Right kidney (tissue), 1 donor: Measurements from ENCODE around the gene GZMB.
"Not testable (repeated sequence)": the region's sequence is repeated elsewhere in the genome, so short reads cannot be mapped to it uniquely, and the experiment has no call there.

Source experiments
- DNase-seq: peaks from one replicate; pipeline ENCODE4 v3.0.0-alpha.2; 2016

Gene GZMB

DNA sequence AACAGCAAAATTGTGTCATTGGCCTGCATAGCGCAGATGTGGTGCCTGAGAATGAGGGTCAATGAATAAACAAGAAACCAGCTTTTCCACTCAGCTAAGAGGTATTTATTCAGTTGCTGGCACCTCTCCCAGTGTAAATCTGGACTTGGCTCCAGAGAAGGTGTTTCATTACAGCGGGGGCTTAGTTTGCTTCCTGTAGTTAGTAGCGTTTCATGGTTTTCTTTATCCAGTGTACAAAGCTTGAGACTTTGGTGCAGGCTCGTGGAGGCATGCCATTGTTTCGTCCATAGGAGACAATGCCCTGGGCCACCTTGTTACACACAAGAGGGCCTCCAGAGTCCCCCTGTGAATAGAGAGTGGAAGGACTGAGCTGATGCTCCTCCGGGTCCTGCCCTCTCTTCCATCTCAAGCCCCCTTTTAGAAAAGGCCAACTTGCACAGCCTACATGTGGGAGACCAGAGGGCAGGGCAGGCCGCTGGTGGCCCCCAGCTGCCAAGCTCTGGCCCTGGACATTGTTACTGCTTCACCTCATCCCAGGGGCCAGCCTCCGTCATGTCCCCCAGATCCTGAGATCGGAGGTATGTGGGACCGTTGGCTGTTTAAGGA, 3.0 kb downstream of the GZMB start:
- DNase-seq: no peak

DNA sequence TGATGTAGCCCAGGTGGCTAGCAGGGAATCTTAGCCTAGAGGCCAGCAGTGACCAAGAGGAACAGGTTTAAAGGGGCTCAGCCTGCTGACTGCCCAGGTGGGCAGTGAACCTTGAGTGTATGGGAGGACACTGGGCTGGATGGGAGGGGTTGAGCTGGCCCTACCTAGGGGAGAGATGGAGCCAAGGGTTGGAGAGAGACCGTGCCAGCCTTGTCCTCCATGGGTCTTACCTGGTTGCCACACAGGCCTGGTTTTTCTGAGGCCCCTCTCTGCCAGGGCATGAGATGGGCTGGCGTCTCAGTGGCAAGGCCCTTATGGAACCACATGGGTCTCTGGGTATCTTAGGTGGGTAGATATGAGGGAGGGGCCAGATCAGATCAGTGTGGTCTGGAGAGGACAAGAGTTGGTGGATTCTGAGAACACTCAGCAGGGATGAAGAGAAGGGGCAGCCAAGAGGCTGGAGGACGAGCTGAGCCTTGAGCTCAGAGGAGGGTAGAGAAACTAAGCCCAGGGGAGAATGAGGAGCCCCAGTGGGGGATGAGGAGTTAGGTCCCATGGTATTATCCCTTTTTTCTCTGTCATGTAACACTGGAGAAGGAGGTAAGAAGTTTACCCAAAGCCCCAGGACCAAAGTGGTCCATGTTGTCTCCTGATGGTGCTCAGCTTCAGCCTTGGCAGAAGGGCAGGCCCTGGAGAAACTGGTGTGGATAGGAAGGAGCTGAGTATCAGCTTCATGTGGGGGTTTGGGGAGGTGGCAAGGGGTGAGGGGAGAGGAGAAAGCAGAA, 3.7 kb downstream of the GZMB start:
- DNase-seq: no peak

DNA sequence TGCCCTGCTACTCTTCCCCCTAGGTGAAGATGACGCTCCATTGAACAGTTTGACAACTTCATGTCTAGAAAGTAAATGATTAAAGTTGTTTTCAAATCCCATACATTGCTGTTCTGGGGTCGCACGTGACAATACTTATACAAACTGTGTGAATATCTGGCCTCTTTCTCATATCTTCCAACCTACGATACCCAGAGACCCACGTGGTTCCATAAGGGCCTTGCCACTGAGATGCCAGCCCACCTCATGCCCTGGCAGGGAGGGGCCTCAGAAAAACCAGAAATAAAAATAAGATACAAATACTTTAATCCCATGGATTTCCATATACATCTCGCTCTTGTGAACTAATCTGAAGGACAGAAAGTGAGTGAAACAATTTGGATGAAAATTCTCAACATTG, 4.5 kb downstream of the GZMB start:
- DNase-seq: no peak

DNA sequence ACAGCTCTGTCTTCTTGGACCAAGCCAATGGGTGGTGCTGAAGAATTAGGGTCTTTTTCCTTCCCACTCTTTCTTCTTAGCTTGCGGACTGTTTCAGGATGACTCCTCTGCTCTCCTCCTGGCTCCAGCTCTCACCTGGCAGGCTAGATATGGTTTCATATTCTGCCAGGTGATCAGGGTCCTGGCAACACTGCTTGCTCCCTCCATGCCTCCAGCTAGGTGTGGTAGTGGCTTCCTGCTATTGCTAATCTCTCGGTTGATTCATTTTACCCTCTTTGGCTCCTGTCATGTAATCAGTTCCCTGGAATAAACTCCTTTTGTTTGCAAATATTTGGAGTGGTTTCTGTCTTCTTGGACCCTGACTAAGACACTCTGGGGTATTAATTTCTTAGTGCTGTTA, 20.2 kb downstream of the GZMB start:
- no peak for DNase-seq

DNA sequence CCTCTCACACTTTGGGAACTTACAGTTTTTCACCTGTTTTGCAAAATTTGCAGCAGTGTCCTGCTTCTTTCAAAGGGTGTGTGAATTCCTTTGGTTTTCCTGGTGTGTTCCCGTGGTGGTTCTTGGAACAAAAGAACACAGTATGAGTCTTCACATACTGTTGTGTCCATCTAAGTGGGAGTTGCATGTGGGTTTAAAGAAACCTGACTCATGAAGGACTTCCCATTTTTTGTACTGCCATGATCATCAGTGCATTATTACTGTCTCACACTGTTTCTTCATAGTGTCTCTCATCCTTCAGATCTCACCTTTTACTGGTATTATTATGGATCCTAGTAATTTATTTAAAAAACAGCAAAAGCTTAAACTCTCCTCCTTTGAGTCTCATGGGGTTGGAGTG, 20.7 kb downstream of the GZMB start:
- DNase-seq: no peak

DNA sequence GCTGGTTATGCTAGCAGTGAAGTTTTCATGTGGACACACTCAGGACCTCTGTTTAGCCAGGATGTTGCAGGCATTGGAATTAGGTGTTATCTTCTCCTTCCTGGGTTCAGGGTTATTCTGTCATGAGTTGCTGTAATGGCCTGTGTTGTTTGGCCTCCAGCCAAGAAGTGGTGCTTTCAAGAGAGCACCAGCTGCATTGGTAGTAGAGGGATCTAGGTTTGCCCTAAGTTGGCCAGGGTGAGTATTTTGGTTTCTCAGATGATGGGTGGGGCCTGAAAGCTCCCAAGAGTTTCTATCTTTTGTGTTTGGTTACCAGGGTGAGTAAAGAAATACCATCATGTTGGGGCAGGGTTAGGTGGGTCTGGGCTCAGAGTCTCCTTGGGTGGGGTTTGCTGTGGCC, 21.8 kb downstream of the GZMB start:
- DNase-seq: no peak

DNA sequence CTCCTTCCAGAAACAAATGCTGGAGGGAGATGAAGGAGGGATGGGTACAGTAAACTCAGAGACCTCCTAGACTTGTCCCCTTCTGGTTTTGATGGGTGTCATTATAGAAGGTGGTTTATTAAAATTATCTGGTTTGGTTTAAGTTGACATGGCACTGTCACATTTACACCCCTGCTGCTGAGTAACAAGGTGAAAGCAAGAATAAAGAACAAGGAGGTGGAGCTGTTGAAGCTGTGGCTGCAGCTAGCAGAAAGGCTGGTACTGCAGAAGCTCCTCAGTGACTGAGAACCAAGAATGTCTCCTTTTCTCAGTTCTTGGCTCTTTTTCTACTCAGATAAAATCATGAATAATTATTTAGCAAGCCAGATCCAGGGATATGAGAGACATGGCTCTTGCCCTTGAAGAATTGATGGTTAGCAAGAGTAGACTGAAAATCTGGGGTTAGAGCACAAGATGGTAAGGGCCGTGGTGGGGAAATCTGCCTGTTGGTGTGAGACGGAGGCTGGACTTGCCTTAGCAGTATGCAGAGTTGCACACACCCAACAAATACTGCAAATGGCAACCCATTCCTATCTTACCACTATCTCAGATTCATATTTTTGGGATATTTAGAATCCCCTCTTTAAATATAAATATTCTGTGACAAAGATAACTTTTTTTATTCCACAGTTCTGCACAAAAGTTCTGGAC, 24.2 kb downstream of the GZMB start, which contains the start of gene GZMH:
GZMH (minus strand) TSS at position 31 of the 690 bp plus-strand sequence. CDS start 72 bp downstream, outside the sequence.
- no peak for DNase-seq

DNA sequence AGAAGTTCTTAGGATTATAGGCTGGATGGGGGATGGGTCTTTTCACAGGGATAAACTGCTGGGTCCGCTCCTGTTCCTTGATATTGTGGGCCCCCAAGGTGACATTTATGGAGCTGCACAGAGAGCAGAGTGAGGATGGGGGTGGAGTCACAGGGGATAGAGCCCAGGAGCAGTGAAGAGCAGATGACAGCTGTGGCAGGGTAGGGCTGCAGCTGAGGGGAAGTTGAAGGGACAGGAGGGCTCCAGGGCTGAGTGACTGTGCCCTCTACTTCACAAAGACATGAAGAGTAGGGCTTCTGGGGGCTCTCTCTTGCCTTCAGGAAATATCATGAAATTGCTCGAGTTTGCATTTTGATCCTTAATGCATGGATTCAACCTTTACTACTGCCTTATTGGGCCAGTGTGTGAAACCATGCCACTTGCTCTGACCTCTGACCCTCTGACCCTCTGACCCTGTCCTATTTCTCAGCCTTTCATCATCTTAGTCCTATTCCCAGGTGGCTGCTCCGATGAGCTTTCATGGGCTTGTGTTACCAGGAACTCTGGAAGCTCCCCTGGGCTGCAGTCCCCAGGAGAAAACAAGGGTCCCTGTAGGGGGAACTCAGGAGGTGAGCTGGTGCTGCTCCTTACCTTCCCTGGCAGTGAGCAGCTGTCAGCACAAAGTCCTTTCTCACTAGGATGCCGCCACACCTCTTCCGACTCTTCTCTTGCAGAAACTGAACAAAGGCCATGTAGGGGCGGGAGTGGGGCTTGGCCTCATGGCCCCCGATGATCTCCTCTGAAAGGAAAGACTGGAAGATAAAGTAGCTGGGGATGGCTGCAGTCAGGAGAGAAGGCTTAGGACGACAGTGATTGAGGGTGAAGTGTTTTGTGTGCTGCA, 26.1 kb downstream of the GZMB start:
- no peak for DNase-seq

DNA sequence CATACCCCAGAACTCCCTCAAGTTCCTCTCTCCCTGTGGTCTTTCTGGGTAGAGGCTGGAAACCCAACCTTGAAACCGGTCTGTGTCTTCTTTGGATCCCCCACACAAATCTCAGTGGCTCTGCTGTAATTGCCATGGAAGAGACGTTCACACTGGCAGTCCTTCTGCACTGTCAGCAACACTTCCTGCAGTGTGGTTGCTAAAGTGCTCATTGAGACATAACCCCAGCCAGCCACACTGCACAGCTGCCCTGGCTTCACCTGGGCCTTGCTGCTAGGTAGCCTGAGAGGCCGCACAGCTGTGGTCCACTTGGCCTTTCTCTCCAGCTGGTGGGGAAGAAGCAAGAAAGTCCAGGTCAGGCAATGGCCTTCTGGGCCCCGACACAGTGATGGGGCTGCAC, 26.9 kb downstream of the GZMB start:
- DNase-seq: no peak

DNA sequence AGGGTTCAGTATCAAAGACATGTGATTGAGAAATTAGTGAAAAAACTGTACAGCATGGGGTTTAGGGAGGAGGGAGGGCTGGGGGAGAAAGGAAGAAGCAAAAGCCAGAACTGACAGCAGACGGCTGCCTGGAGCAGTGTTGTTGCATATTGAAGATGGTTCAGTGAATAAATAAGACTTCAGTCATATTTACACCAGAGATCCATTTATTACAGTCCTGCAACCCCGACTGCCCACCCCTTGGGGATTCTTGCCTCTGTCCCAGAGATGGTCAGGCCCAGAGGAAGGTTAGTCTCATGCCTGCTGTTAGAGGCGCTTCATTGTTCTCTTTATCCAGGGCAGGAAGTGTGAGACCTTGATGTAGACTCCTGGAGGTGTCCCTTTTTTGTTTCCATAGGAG, 27.7 kb downstream of the GZMB start:
- DNase-seq: no peak

DNA sequence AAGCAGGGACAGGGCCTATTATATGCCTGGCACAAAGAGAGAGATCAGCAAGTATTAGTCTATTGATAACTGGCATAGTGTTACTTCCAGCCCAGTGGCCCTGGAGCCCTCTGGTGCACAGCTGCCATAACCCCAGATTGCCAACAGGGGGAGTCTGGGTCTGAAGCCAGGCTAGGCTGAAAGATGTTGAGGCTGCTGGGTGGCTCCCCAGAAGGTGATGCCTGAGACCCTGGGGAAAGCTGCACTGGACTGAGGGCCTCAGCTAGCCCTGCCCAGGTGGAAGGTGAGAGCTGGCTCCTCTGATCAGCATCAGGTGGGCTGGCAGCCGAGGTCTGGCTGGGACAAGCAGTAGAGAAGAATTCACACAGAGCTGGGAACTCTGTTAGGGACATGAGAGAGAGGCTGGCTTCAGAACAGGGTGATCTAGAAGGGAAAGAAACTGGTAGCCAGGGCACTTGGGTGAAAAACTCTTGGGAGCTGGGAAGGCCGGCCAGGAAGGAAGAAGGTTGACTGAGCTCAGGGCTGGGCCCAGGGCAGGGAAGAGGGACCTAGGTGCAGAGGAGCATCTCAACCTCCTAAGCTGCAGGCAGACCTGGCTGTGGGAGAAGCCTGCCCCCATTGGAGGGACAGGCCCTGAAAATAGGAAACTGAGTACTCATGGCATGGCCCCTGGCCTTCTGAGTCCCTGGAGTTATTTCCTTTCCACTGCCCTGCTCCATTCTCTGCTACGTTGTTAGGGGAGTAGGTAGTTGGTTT, 28.4 kb downstream of the GZMB start:
- peak; percentile 14 for DNase-seq

DNA sequence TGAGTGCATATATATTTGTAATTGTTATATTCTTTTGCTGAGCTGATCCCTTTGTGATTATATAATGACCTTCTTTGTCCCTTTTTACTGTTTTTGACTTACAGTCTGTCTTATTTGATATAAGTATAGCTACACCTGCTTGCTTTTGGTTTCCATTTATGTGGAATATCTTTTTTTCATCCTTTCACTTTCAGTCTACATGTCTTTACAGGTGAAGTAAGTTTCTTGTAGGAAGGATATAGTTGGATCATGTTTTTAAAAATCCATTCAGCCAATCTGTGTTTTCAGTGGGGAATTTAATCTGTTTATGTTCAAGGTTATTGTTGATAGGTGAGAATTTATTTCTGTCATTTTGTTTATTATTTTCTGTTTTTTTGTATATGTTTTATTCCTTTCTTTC, 36.6 kb downstream of the GZMB start:
- no peak for DNase-seq

DNA sequence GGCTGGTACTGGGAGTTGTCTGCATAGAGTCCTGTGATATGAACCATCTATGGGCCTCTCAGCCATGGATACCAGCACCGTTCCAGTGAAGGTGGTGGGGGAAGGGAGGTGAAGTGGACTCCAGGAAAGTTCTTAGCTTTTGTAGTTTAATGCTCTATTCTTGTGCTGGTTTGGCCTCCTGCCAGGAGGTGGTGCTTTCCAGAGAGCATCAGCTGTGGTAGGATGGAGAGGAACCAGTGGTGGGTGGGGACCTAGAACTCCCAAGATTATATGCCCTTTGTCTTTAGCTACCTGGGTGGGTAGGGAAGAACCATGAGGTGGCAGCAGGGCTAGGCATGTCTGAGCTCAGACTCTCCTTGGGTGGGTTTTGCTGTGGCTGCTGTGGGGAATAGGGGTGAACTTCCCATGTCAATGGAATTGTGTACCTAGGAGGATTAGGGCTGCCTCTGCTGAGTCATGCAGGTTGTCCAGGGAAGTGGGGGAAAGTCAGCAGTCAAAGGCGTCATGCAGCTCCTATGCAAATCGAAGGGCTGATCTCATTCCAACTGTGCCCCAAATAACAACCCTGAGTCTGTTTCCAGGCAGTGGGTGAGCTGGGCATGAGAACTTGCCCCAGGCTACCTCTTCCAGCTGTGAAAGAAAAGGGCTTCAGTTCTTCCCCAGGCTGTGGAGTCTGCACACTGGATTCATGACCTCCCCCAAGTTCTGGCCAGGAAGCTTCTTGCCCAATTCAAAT, 38.7 kb downstream of the GZMB start:
- DNase-seq: no peak

DNA sequence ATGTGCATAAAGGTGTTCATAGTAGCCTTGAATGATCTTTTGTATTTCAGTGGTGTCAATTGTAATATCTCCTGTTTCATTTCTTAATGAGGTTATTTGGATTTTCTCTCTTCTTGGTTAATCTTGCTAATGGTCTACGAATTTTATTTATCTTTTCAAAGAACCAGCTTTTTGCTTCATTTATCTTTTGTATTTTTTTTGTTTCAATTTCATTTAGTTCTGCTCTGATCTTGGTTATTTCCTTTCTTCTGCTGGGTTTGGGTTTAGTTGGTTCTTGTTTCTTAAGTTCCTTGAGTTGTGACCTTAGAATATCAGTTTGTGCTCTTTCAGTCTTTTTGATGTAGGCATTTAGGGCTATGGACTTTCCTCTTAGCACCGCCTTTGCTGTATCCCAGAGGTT, 43.0 kb downstream of the GZMB start:
- DNase-seq: not testable (repeated sequence)

DNA sequence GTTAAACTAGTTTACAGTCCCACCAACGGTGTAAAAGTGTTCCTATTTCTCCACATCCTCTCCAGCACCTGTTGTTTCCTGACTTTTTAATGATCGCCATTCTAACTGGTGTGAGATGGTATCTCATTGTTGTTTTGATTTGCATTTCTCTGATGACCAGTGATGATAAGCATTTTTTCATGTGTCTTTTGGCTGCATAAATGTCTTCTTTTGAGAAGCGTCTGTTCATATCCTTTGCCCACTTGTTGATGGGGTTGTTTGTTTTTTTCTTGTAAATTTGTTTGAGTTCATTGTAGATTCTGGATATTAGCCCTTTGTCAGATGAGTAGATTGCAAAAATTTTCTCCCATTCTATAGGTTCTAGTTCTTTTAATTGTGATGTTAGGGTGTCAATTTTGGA, 49.6 kb downstream of the GZMB start:
- DNase-seq: not testable (repeated sequence)
